DOHH2 (cell line): ENCODE data around the gene HIVEP3.

Experiments used
- EZH2phosphoT487 ChIP-seq: fragments of 200-600 bp; sonication (generic); IDR thresholded peaks from 2 replicates; pipeline ENCODE4 v1.6.1; 2017; ENCODE audit warnings: borderline replicate concordance, mild to moderate bottlenecking, antibody characterized with exemption, low read length, moderate library complexity, mixed read lengths
- TF ChIP-seq, protein P1 (sequence below): fragments of 200-600 bp; sonication (generic); IDR thresholded peaks from one replicate; pipeline ENCODE4 v1.5.1; 2014; ENCODE audit warnings: antibody characterized with exemption, mild to moderate bottlenecking, low read depth, low read length; ENCODE audit not compliant: poor library complexity, severe bottlenecking

DNA sequence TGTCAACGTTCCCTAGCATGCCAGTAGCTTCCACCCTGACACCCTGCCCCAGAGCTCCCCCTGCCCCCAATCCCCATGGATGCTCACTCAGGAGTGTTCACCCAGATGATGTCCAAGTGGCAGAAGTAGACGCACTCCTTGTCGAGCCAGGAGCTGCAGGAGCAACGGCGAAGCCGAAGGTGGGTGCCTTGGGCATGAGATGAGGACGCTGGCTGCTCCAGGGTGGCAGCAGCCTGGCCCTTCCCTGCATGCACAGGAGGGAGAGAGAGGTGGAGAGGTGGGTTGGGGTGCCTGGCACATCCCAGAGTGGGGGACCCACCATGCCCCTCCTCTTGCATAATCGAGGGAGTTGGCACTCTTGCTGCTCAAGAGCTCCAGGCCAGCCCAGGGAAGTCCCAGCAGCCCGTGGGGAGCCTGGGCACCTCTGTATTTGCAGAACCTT lies 434.7 kb downstream of the HIVEP3 start:
- TF ChIP-seq, protein P1, sequence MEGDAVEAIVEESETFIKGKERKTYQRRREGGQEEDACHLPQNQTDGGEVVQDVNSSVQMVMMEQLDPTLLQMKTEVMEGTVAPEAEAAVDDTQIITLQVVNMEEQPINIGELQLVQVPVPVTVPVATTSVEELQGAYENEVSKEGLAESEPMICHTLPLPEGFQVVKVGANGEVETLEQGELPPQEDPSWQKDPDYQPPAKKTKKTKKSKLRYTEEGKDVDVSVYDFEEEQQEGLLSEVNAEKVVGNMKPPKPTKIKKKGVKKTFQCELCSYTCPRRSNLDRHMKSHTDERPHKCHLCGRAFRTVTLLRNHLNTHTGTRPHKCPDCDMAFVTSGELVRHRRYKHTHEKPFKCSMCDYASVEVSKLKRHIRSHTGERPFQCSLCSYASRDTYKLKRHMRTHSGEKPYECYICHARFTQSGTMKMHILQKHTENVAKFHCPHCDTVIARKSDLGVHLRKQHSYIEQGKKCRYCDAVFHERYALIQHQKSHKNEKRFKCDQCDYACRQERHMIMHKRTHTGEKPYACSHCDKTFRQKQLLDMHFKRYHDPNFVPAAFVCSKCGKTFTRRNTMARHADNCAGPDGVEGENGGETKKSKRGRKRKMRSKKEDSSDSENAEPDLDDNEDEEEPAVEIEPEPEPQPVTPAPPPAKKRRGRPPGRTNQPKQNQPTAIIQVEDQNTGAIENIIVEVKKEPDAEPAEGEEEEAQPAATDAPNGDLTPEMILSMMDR = no peak
- TF ChIP-seq EZH2phosphoT487 = no peak
